CD4-positive, alpha-beta T cell treated with Interleukin-15 for 1 hour (primary cell): ENCODE data around the gene GLI3.

Source experiments
- DNase-seq: peaks from one replicate; pipeline ENCODE4 v3.0.0-alpha.2; 2020

Gene GLI3

DNA sequence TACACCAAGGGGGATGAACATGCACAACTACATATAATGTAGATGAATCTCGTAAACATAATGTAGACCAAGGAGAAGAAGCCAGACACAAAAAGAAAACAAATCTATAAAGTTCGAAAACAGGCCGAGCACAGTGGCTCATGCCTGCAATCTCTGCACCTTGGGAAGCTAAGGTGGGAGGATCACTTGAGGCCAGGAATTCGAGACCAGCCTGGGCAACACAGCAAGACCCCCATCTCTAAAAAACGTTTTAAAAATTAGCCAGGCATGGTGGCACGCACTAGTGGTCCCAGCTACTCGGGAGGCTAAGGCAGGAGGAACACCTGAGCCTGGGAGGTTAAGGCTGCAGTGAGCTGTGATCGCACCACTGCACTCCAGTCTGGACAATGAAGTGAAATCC lies 68.5 kb downstream of the GLI3 start:
- no peak for DNase-seq

DNA sequence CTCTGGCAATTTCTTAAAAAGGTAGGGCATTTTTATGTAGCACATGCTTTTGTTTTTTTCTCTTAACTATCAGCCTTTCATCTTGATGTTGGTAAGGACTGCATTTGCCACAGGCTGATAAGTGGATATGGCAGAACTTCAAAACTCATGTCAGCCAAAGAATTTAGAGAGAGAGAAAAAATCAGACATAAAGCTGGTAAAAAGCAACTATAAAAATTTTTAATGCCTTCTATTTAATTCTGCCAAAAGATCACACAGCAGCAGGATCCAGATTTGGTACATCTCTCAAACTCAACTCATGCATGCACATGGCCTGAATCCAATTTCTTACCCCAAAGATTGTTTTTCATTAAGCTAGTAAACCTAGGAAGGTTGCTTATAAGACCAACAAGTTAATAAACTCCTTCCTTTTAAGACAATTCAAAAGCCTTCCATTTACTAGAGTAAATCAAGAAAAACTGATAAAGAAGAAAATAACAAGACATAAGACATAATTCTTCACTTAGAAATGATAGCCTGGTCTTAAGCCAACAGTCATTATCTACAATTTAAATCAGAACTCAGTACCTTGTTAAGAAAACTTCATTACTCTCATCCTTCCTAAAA lies 69.3 kb downstream of the GLI3 start:
- no peak for DNase-seq

DNA sequence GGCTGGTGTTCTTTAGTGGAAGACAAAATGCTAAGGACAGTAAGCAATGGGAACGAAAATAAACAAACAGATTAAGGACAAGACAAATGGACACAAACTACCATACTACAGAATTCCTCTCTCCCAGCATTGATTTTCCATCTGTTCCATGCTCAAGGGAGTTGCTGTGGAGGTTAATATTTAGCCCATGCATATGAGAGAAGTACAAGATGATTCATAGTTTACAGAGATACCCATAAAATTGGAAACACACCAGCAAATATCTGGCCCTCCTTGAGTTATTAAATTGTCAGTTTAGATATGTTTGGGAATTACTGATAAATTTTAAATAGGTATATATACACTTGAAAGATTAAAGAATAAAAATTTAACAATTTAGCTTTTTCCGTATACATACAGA lies 69.8 kb downstream of the GLI3 start:
- no peak for DNase-seq

DNA sequence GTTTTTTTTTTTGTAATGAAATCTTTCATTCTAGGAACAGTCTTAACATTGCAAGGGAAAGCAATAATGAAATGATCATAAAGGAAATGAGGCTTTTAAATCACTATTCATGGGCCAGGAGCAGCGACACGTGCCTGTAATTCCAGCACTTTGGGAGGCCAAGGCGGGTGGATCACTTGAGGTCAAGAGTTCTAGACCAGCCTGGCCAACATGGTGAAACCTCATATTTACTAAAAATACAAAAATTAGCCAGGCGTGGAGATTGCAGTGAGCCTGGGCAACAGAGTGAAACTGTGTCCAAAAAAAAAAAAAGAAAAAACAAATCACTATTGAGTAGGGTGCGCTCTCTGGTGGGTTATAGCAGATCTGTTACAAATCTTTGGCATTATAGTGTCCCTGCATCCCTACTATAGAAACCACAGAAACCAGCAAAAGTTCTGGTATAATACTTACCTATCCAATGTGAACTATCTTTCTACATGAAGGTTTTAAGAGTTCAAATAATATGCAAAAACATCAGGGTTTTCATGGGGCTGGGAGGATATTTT lies 72.1 kb downstream of the GLI3 start:
- no peak for DNase-seq

DNA sequence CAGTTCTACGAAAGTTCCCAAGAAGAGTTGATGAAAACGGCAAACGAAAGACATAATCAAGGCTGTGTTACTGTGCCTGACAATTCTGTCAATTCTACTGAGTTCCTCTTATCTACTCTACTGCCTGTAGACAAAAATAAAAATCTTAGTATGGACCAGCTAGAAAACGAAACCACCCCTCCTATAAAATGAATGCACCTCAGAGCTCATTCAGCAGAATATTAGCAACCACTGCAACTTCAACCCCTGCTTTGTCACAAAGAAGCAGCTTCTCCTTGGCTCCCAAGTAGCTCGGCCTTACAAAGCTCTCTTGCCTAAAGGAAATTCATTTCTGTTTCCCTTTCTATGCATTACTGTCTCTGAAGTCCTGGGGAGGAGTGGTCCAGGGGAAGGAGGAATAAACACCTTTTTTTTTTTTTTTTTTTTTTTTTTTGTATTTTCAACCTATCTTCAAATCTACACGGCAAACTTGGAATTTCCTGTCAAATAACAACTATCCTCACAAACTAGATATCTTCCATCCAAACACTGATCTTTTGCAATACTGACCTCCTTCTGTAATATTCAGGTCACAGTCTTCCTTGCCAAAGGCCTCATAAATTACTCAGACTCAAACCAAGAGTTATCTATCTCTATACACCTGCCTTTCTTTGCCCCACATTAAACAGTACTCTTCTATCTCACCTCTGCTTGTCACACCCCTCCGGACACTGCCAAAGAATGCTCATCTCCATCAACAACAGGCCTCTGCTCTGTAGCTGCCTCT lies 74.3 kb downstream of the GLI3 start:
- DNase-seq: no peak

DNA sequence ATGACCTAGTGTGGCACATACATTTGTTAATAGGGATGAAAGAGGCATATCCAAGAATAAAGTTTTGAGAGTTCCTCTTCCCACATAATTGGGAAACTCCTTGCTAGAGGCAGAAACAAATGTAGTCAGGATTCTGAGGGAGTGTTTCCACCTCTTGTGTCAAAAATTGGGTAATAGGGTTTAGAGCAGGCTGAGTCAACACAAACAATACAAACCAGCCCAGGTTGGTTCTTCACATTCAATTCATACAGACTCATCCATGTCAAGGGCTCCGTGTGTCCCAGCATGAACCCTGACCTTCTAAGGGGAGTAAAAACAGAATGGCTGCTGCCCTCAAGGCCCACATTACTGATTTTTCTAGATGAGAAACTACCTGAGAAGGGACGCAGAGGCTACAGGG lies 75.3 kb downstream of the GLI3 start:
- DNase-seq: no peak

DNA sequence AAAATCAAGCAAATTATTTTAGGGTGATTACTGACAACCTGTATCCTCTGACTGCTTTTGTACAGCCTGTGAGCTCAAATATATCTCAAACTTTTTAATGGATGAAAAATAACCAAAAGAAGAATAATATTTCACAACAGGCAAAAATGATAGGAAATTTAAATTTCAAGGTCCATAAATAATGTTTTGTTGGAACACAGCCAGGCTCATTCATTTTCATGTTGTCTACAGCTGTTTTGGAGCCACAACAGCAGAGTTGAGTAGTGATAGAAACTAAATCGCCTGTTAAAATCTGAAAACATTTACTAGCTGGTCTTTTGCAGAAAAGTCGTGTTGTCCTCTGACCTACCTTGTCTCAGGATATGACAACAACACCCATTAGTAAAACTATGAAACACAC lies 75.9 kb downstream of the GLI3 start:
- DNase-seq: no peak

DNA sequence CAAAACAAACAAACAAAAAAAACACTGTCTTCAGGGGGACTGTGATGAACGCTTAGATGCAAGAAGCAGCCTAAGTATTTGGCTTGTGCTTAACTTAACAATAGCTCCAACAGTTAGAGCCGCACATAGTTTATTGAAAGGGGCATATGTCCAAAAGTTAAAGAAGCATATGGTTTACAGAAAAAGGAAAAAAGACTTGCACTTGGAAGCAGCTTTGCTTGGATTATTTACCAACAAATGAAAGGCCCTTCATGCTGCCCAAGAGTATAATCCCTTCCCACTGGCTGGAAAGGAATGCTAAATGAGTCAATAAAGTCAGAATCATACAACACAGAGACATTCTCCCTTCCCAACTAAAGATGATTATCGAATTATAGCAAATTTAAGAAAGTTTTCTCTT lies 77.9 kb downstream of the GLI3 start:
- DNase-seq: no peak

DNA sequence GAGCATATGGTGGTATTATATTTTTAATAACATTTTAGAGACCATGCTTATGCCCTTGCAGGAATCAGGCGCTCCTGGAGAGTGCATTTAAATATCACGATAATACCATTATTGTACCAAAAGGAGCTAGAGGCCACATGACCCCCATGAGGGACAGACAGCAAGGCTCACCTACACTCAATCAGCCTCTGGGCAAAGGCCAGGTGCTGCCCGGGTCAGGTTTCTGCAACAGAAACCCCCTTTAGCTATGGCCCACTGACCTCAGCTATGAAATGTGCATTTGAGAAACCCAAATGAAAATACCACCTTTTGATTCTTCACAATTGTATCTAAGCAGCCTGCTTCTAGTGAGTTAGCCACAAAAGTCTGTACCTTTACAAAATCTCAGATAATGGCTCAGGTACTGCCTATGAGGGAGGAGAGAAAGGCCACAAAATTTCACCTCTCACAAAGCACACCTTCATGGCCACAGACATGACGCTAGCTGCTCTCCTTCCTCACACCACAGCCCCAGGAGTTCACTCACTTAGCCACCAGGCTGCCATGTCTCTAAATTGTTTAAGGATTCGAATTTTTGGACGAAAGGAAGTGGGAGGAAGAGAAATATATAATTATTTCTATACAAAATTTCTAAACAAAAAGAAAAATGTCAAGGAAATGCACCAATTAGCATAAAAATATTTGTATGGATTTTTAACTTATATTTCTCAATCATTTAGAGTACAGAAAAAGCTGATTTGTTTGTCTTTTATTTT lies 79.9 kb downstream of the GLI3 start:
- no peak for DNase-seq

DNA sequence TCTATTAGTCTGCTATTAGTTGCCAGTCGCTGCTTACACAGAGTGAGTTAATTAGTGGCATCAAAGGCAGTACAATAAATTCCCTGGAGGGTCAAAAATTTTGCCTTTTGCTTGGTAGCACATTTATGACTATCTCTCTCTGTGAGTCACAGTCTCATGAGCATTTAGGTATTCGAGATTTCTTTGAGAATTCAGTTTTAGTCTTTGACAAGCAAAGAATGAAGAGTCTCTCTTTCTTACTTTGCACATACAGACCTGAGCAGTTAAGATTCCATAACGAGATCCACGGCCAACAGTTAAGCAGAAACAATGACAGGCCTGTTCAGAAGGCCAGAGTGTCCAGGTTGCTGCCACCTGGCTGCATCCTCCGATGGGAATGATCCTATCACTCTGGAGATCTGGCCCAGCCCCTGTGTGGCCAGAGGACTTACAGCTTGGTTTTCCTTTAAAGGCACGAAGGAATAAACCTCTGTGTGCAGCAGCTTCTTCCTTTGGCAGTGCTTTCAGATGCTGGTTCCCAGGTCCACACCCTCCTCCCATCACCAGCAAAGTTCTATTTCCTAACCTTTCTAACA lies 80.6 kb downstream of the GLI3 start:
- DNase-seq: no peak

DNA sequence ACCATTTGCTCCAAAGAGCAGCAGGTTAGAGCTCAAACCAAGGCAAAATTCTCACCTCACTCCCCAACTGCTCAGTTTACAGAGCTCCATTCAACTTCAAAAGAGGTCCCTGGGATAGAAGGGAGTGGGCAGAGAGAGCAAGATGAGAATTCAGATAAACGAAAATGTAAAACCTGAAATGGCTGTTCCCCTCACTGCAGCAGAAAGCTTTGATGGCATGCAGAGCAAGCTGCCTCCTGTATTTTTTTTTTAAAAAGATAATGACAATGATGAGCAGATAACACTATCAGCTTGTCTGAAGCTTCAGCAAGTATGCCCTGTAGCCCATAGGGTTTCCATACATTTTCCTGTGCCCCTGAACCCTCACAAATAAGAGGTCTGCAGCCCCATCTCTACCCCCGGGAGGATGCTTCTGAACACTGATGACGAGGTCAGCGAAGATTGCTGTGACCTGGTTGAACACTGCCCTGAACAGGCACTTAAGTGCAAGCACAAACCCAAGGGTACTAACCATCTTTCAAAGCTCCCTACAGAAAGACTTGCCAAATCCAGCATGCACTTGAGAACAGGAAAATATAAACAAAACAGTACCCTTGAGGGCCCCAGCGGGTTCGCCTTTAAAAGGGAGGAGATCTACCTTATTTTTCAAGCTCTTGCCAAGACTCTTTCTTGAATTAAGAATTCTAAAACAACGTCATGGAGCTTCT lies 81.3 kb downstream of the GLI3 start:
- DNase-seq: no peak

DNA sequence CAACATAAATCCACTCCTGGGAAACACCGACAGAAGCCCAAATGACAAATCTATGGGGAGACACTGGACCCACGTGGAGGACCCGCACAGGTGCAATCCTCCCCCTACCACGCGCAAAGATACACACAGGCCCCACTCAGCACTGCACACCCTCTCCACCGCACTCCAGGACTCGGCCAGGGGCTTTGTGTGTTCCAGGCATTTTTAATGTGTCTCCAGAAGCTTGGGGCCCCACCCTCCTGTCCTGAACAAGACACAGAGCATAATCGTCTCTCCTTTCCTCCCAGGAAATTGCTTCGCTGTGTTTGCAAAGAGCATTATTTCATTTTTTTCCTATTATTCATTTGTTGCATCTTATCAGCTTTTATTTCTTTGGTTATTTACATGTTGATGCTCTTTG lies 82.8 kb downstream of the GLI3 start:
- DNase-seq: no peak

DNA sequence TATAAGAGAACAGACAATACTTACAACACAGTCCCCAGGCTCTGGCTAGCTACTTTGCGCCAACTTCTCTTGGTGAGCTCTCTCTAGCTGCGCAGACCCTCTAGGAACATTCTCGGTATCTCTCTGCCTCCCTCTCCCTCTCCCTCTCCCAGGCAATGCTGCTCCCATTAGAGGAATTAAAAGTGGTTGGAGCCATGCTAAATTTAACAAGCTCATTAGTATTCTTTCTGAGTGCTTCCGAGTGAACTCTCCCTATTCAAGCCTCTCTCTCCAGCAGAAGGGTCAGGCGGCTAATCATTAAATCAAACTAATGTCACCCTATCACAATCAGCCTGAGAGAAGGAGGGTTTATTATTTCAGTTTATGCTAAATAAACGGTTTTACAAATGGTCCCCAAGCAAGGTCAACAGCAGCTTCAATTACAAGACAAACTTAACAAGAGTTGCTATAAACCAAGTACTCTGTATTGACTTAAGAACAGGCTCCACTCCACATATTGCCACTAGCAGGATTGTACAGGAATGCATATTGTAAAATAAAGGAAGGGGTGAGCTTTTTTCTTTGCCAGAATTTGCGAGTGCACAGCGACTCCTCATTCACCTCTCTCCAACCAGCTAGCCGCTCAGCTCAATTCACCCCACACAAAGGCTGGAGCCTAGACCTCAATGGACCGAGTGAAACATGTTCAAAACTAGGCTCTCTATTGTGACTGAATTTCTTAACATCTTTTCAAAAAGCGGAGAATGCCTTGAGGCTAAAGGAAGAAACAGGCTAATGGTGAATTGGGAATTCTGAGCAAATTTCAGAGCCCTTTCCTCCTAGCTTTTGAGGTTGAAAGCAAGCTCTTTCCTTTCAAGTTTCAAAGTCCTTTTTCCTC lies 84.4 kb downstream of the GLI3 start:
- no peak for DNase-seq

DNA sequence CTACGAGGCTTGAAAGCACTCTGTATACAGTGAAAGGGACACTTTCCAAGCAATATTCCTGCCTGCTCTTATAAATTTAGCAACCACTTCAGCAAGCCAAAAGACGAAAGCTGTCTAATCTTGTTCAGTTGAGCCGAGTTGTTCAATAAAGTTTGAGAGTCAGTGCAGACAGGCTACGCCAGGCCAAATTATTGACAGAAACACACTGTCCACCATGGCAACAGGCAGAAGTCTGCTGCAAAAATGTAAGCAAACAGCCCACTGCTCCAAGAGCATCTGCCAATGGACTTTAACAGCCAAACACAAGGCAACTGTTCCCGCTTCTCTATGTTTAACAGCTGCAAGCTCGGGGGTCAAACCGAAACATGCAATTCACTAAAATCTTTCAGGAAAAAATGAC lies 85.7 kb downstream of the GLI3 start:
- DNase-seq: no peak

DNA sequence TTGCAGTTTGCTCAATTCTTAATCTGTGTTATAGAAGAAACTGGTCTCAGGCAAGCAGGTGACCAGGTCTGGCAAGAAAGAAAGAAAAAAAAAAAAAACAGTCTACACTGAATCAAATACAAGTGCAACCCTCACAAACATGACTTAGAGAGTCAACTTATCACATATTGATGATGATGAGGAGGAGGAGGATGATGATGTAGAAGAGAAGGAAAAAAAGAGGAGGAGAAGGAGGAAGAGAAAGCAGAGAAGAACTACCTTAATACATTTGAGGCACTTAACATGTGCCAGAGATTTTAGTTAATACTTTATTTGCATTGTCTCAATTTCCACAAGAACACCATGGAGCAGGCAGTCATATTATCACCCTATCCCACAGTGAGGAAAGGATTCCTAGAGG lies 91.5 kb downstream of the GLI3 start:
- no peak for DNase-seq

DNA sequence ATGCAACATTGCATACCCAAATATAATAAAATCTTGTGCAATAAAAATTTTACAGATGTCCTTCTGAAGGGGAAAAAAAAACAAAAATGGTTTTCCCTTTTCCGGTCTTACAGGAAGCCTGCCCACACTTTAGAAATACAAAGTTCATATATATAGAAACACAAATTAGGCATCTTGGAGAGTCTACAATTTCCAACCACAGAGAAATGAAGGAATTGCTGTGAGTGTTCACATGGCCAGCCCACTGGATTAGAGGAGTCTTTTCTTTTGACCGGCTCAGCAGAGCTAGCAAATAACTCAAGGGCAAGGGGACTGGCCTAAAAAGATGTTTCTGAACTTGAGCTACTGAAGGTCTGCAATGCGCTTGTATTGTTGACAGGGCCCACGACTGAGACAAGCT lies 92.4 kb downstream of the GLI3 start:
- DNase-seq: no peak

DNA sequence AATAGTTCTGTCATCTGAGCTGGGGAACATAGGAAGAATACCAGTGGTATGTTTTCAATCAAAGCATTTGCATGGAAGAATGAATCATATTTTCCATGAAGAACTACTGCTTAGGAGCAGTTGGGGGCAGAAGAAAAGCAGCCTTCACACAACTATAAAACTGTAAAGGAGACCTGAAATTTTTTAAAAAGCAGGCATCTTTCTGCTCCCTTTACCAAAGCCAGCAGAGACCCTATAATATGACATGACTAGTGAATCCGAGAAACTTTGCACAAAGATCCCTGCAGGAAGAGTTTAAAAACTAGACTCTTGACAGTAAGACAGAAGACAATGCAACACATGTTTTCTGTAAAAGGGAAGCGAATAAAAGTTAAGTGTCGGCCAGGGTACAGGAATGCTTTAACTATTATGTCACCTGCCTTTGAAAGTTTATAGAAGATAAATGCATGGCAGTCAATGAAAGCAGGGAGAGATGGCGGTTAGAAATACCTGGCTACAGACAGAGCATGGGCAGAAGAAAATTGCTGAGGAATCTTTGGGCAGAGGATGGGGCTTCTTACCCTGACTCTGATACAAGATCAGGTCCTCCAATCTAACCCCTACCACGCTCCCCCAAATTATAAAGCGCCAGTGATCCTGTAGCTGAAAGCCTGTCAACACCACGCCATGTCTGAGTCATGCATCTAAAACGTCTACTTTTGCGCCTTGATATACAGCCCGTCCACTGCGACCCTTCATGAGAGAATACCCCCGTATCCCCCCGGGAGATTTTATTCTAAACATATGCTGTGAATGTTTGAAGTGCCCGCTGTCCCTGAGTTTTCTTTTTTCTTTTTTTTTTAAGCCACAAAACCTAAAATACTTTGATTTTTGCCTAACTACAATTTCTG lies 93.1 kb downstream of the GLI3 start:
- DNase-seq: no peak

DNA sequence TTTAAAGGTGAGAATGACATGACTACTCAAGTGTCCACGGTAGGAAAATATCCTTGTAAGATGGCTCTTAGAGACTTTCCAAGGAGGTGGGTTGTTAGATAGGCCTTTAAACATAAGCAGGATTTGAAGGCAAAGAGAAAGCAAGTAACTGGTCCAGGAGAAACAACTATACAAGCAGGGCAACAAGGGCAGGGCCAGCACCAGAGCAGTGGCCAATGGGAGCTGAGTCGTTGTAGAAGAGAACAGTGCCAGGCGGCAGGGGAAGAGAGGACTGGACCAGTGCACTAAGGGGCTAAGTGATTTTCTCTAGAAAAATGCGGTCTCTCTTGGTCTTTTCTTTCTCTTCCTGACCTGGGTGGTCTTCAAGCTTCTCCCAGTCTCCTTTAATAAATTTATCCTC lies 94.9 kb downstream of the GLI3 start:
- DNase-seq: no peak

DNA sequence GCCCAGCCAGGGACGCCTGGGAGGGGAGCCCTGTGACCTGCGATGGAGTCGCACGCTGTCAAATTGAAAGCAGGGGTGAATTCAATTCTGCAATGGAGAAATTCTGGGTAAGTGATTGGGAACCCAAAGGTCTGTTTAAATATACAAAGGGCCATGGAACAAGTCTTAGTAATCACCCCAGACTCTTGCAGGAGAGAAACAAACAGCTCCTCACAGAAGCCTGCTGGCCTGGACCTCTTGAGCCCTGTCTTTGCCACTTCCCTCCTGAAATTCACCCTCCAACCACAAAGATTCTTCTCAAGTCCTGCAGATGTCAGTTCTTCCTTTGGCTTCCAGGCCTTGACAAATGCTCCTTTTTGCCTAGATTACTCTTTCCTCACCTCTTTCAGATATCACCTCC lies 97.3 kb downstream of the GLI3 start:
- no peak for DNase-seq

DNA sequence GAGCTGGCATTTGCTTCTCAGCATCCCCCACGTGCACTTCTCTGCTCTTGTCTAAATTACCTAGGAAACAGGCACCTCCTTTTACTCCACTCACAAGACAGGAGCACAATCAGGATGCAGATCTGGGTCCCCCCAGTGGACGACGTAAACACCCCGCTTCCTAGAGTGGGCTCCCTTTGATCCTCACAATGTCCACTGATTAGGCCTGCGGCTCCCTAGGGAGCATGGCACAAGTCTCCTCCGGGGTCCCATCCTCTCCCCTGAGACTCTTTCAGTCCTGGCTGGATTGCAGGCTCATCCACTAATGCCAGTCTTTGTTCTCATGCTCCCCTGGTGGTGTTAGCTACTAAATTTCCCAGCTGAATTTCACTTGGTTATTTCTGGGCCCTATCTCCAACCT lies 98.3 kb downstream of the GLI3 start:
- no peak for DNase-seq

DNA sequence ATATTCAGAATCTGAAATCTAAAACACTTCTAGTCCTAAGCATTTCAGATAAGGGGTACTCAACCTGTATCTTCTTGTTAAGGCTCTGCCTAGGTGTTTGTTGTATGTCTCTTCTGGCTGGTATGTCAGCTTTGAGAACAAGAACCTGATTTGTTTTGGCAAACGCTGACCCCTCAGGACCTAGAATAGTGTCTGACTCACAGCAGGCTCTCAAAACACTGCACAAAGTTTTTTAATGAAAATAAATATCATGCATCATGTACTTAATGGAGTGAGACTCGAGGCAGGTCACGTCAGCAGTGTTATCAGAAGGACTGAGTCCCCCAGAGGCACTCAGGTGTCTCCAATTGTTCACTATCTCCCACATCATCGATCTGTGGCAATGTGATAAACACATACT lies 99.1 kb downstream of the GLI3 start:
- DNase-seq: no peak
